HG02678 (cell line): ENCODE results near the gene SFSWAP.
"Not testable (repeated sequence)": the region's sequence is repeated elsewhere in the genome, so short reads cannot be mapped to it uniquely, and the experiment has no call there.

Source experiments
- ATAC-seq: cut with Tn5 transposase; IDR thresholded peaks from one replicate; pipeline ENCODE4 v1.9.1; 2021; ENCODE audit warnings: mild to moderate bottlenecking, moderate library complexity; ENCODE audit not compliant: unreplicated experiment

Gene SFSWAP

DNA sequence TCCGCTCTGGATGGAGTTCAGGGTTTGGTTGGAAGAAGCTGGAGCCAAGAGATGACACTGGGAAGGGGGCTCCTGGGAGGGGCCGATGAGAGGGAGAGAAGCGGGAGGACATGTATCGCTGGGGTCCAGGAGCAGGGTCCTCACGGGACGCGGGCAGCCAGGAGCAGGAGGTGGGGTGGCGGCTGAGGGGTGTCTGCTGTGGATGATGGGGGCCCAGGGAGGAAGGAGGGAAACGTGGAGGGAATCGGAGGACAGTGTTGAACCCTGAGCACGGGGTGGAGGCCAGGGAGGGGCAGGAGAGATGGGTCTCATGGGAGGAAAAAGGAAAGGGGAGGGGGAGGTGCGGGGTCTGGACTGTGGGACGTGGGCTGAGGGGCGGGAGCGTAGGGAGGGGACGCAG is 31.7 kb upstream of the SFSWAP start:
- not testable (repeated sequence) for ATAC-seq

DNA sequence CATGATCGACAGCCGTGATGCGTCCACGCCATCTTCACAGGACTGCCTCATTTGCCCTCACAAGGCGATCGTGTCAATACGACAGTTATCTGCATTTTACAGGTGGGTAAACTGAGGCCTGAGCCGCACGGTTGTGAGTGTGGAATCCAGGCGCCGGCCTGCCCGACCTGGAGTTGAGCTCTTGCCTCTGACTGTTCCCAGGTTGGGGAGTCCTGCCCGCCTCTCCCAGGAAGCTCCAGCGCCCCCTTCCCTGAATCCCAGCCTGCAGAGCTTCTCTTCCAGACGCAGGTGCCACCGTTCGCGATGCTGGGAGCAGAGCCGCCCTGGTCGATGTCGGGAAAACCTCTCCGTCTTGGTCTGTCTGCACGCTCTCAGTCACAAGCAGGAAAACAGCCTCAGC is 31.1 kb upstream of the SFSWAP start:
- ATAC-seq = not testable (repeated sequence)

GRCh38 chr12:131680392-131681256 is 30.3 kb upstream of the SFSWAP start:
- ATAC-seq = not testable (repeated sequence)

DNA sequence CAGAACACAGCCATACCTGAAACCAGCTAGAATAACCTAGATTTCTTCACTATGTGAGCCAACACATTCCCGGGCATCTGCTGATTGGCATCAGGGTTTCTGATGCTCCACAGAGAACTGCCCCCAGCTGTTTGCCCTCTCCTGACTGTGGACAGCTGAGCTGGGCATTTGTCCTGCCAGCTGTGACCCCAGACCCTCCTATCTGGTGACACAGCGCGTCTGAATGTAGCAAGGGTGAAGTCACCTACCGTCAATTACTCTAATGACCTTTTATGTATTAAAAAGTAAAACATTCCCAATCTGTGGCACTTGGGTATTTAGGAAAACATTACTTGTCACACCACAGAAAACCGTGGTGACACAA is 29.7 kb upstream of the SFSWAP start:
- ATAC-seq = no peak

GRCh38 chr12:131681746-131682509 is 29.0 kb upstream of the SFSWAP start:
- not testable (repeated sequence) for ATAC-seq

DNA sequence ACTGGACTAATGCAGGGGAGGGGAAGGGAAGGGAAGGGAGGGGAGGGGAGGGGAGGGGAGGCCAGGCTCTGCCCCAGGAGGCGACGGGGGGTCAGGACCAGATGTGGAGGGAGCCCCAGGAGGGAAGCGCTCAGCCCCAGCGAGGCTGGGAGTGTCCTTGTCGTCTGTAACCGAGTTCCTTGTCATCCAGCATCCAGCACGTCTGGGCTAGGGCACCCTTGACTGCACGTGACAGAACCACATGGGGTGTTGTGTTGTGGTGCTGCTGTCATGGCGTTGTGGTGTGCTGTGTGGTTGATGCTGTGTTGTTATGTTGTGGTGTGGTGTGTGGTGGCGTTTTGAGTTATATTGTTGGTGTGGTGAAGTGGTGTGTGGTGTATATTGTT is 28.4 kb upstream of the SFSWAP start:
- ATAC-seq = no peak

DNA sequence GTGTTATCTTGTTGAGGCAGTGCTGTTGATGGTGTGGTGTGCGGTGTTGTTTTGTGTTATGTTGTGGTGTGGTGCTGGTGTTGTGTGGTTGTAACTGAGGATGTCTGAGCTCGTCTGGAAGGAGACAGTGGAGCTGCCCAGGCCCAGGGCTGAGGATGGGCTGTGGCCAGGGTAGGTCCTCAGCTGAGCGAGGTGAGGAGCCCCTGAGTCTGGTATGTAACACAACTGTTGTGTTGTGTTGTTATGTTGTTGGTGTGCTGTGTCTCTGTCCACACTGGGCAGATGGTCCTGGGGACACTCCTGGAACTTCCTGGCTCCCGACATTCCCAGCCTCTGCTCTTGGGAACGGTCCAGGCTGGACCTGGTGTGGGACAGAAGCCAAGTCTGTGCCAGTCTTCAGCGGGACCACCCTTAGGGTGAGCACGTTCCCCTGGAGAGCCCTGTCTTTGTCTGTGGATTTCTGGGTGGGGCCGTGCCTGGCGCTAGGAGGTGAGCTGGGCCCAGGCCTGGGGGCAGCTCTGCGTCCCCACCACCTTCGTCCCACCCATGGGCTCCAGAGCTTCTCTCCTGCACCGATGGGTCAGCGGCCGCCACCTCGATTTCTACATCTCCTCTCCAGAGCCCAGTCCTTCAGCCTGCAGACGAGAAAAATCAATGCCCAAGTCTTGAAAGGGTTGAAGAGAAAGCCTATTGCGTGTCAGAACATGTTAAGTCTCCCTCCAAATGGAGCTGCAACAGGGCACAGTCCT is 27.4 kb upstream of the SFSWAP start:
- ATAC-seq = no peak

GRCh38 chr12:131684015-131684725 is 26.7 kb upstream of the SFSWAP start:
- ATAC-seq = no peak

DNA sequence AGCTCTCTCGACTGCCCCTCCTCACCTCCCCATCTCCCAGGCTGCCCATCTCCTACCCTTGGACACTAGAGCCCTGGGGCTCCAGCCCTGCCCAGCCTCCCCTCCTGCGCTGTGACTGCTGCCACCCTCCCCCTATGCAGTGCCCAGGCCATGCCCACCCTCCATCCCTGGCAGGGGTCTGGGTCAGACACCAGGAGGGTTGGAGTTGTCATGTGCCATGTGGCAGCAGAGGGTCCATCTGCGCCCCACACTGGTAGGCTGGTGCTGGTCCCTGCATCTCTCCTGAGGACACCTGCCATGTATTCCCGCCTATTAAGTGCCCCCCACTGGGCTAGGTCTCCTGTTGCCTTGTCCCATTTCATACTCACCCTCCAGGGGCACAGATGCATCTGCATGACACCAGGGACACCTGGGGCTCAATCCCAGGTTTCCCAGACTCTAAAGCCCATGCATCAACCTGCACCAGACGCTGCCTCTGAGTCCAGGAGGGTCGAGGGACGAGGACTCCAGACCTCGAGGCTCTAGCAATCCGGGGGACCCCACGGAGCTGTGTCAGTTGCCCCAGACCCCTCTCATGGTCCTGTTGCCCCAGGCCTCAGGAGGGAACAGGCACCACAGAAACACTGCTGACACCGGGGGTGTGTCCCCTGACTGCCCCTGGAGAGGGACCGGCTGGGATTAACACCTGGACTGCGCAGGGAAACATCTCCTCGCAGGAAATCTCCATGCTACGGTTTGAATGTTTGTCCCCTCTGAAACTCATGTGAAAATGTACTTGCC is 23.4 kb upstream of the SFSWAP start:
- ATAC-seq = no peak

GRCh38 chr12:131688131-131688844 is 22.6 kb upstream of the SFSWAP start:
- no peak for ATAC-seq

DNA sequence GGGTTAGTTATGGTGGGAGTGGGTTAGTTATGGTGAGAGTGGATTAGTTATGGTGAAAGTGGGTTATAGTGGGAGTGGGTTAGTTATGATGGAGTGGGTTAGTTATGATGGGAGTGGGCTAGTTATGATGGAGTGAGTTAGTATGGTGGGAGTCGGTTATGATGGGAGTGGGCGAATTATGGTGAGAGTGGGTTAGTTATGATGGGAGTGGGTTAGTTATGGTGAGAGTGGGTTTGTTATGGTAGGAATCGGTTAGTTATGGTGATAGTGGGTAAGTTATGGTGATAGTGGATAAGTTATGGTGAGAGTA is 22.1 kb upstream of the SFSWAP start:
- ATAC-seq = no peak

GRCh38 chr12:131690320-131690719 is 20.6 kb upstream of the SFSWAP start:
- no peak for ATAC-seq

GRCh38 chr12:131692431-131692830 is 18.5 kb upstream of the SFSWAP start:
- ATAC-seq = no peak

DNA sequence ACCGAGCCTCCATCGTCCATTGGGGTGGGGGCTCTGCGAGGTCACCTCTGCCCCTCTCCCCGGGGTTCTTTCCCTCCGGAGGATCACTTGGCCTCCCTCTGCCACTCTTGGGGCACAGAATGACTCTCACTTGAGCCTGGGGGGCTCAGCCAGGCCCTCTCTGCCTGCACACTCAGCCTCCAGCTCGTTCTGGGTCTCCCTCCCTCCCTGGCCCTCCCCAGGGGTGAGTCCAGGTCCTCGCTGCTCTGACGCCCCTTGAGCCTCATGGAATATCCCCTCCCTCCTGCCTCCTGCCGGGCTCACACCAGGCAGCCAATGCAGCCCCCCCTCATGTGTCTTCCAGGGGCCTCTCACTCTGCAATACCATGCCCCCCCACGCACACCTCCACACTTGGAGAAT is 17.7 kb upstream of the SFSWAP start:
- no peak for ATAC-seq

DNA sequence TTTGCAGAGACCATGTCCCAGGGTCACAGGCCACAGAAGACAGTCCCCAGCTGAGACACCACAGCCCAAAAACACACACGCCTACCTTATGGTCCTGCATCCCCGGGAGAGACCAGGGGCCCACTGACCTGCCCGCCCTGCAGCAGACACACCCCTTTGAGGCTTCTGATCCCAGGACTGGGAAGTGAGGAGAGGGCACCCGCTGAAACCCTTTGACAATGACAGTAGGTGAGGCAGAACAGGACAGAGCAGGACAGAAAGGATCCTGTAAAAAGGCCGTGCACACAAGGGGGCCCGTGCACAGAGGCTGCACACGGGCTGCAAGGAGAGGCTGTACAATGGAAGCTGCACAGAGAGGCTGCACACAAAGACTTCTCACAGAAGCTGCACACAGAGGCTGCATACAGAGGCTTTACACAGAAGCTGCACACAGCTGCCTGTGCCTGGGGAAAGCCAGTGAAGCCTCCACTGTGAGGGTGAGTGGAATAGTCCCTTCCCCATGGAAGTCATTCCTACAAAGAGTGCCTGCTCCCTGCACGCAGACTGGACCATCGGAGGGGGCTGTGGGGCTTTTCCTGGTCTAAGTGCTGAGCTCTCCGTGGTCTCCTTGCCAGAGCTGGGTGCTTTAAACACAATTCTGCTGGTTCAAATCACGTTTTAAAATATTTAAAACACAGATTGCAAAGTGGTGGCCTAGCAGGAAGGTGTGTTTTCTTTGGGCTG is 16.6 kb upstream of the SFSWAP start:
- ATAC-seq = no peak

DNA sequence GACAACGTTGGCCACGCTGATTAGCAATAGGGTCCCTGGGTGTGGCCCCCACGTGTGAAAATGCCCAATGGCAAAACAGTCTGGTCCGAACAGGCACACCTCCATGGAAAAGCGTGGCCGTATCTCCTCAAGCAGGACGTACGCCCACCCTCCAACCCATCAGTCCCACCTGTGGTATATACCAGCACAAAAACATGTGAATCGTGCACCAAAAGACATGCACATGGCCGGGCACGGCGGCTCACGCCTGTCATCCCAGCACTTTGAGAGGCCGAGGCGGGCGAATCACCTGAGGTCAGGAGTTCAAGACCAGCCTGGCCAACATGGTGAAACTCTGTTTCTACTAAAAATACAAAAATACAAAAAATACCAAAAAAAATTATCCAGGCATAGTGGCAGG is 14.9 kb upstream of the SFSWAP start:
- ATAC-seq = no peak

- ATAC-seq = no peak
These were observed 12.6 kb upstream of the SFSWAP start for GRCh38 chr12:131698286-131698685.

- no peak for ATAC-seq
These were observed 11.5 kb upstream of the SFSWAP start for GRCh38 chr12:131699434-131699833.

- ATAC-seq = no peak
These were observed 10.6 kb upstream of the SFSWAP start for GRCh38 chr12:131700271-131700670.
